ENCODE results near the gene COL28A1.

DNA sequence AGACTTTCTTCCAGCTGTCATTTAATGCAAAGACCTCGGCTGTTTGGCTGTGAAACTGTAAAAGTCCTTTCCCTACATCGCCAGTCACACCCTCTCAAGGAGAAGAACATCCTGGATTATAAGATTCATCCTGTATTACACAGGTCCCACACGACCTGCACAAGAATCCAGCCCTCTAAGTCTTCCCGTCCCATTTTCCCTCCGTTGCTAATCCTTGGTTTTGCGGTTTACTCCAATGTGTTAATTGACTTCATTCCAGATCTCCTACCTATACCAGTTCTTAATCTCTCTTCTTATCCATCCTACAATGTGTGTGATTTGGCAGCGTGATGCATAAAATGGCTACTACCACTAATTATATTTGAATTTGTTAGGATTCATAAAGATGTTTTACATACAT lies 110.4 kb downstream of the COL28A1 start:
- TF ChIP-seq POLR2A (IDR thresholded peaks at IDR 0.05) (no peak), POLR2AphosphoS5 (IDR thresholded peaks at IDR 0.05) (no peak)
